Fibroblast of mammary gland (primary cell): ENCODE measurements around the gene NOC4L.
"Not testable (repeated sequence)": the region's sequence is repeated elsewhere in the genome, so short reads cannot be mapped to it uniquely, and the experiment has no call there.

Source experiments
- DNase-seq: peaks from one replicate; pipeline ENCODE4 v3.0.0-alpha.2; 2010; ENCODE audit warnings: low read depth
- H3K4me3 ChIP-seq: 2 replicates; pipeline ENCODE4 v1.5.1; 2011; ENCODE audit warnings: low read depth, mild to moderate bottlenecking, low read length, moderate library complexity; ENCODE audit not compliant: control insufficient read depth
- CTCF ChIP-seq: conservative IDR thresholded peaks from 2 replicates; pipeline ENCODE4 v1.5.1; 2011; ENCODE audit warnings: low read depth, low read length, inconsistent platforms; ENCODE audit not compliant: control insufficient read depth, insufficient read depth

NOC4L gene

GRCh38 chr12:132191715-132192553 lies 47.7 kb downstream of the NOC4L start:
- no peak for TF ChIP-seq CTCF
- no peak overlapping the region for H3K4me3 ChIP-seq
- no peak for DNase-seq

- no peak overlapping the region for H3K4me3 ChIP-seq
- peak; percentile 19 for DNase-seq
Observed at GRCh38 chr12:132194056-132194455, 49.8 kb downstream of the NOC4L start.

GRCh38 chr12:132194556-132194955 lies 50.3 kb downstream of the NOC4L start:
- no peak for TF ChIP-seq CTCF
- no peak overlapping the region for H3K4me3 ChIP-seq
- no peak for DNase-seq

More at GRCh38 chr12:132194056-132194455, 49.8 kb downstream of the NOC4L start:
- peak; percentile 37 for TF ChIP-seq CTCF

- not testable (repeated sequence) for DNase-seq, H3K4me3 ChIP-seq
Observed at GRCh38 chr12:132195242-132195641, 51.0 kb downstream of the NOC4L start.

- peak; percentile 49 for DNase-seq
- no peak for TF ChIP-seq CTCF
Observed at GRCh38 chr12:132196038-132196872, 52.0 kb downstream of the NOC4L start.

GRCh38 chr12:132196873-132197390 lies 52.7 kb downstream of the NOC4L start:
- H3K4me3 ChIP-seq, result no peak overlapping the region
- TF ChIP-seq CTCF, result no peak
- DNase-seq, result no peak

More at GRCh38 chr12:132196038-132196872, 52.0 kb downstream of the NOC4L start:
- no peak overlapping the region for H3K4me3 ChIP-seq
